GM12891 (cell line): ENCODE data around the gene KCNIP4.

ENCODE experiments used
- POLR2A ChIP-seq: IDR thresholded peaks from 2 replicates; pipeline ENCODE4 v1.6.1; 2011; ENCODE audit warnings: low read depth, low read length, control low read depth
- POLR2AphosphoS5 ChIP-seq: IDR thresholded peaks from 2 replicates; pipeline ENCODE4 v1.6.1; 2011; ENCODE audit warnings: low read depth, low read length, control low read depth
- POU2F2 ChIP-seq: IDR thresholded peaks from 2 replicates; pipeline ENCODE4 v1.6.1; 2011; ENCODE audit warnings: low read depth, mild to moderate bottlenecking, control low read depth, low read length, moderate library complexity
- SPI1 ChIP-seq: IDR thresholded peaks from 2 replicates; pipeline ENCODE4 v1.6.1; 2011; ENCODE audit warnings: low read depth, low read length, control low read depth
- TAF1 ChIP-seq: IDR thresholded peaks from 2 replicates; pipeline ENCODE4 v1.6.1; 2011; ENCODE audit warnings: low read depth, low read length, control low read depth

GRCh38 chr4:20944451-20944850 is 1004.1 kb downstream of the KCNIP4 start:
- no peak for TF ChIP-seq POLR2AphosphoS5
- TF ChIP-seq POLR2A, result no peak
- TF ChIP-seq POU2F2, result no peak
- no peak for TF ChIP-seq TAF1
- TF ChIP-seq SPI1, result no peak
